Heart right ventricle (tissue), 16 donors: Measurements from ENCODE around the gene PLA2G7. TPM values are rescaled to one million over a fixed set of nuclear protein-coding genes. Genes with fewer than 3 reads are reported as not detected.
A peak's percentile ranks its signal among the peaks of the same experiment; 100 is the strongest.

Experiments
- ATAC-seq, 8 donors: fragments of 200-7000 bp; cut with Tn5 transposase; one replicate each; pipeline ENCODE4 v1.9.1; 2020; ENCODE audit warnings: mild to moderate bottlenecking in 8 of 8, moderate library complexity in 8 of 8, moderate number of reproducible peaks in 1 of 8
- DNase-seq, 2 donors: peaks; one replicate each; pipeline ENCODE4 v3.0.0-alpha.2; 2020
- H3K27ac ChIP-seq, 10 donors: fragments of 200-600 bp; sonication (generic) in 2 of 10; one replicate each; pipeline versions ENCODE4 v1.5.0 to v1.8.0; 2020 to 2022; ENCODE audit warnings: mild to moderate bottlenecking in 3 of 10
- H3K27me3 ChIP-seq, 7 donors: fragments of 200-600 bp; one replicate each; pipeline ENCODE4 v1.8.0; 2021 to 2022; ENCODE audit warnings: mild to moderate bottlenecking in 2 of 7
- H3K36me3 ChIP-seq, 9 donors: fragments of 200-600 bp; sonication (generic) in 1 of 9; one replicate each; pipeline versions ENCODE4 v1.5.0 to v1.8.0; 2020 to 2022; ENCODE audit warnings: mild to moderate bottlenecking in 2 of 9
- H3K4me1 ChIP-seq, 9 donors: fragments of 200-600 bp; sonication (generic) in 1 of 9; one replicate each; pipeline versions ENCODE4 v1.5.0 to v1.8.0; 2020 to 2022; ENCODE audit warnings: mild to moderate bottlenecking in 4 of 9
- H3K4me3 ChIP-seq, 10 donors: fragments of 200-600 bp; sonication (generic) in 2 of 10; one replicate each; pipeline versions ENCODE4 v1.5.0 to v1.8.0; 2020 to 2022; ENCODE audit warnings: mild to moderate bottlenecking in 7 of 10, moderate library complexity in 2 of 10
- H3K9me3 ChIP-seq, 11 donors: fragments of 200-600 bp in 10 of 11; sonication (generic) in 2 of 11; one replicate each; pipeline versions ENCODE4 v1.5.0 to v1.8.0; 2013 to 2022; ENCODE audit warnings: mild to moderate bottlenecking in 2 of 11, control low read depth in 1 of 11, moderate library complexity in 1 of 11
- CTCF ChIP-seq, 9 donors: fragments of 200-600 bp; sonication (generic) in 2 of 9; IDR thresholded peaks; one replicate each; pipeline versions ENCODE4 v1.5.0 to v1.8.0; 2021 to 2022; ENCODE audit warnings: antibody characterized with exemption in 9 of 9, mild to moderate bottlenecking in 5 of 9, moderate library complexity in 1 of 9
- WGBS, 2 donors: extraction: QIAGEN DNeasy Blood & Tissue Kit; methylation state at CpG; one replicate each; pipeline ENCODE4 v1.1.7; 2013; ENCODE audit warnings: inconsistent platforms in 1 of 2; 5-methylcytosine and 5-hydroxymethylcytosine counted together
- intact Hi-C, 10 donors: fragments of 100-400 bp; cut with DNase I; formaldehyde crosslinking; loops; one replicate each; pipeline versions ENCODE4 v1.11.1 to v1.14.2; 2022
- polyA plus RNA-seq, 2 donors: library from polyadenylated mRNA; stranded (reverse); fragments of 200-250 nt; gene quantifications; one replicate each; pipeline ENCODE4 v1.2.3, GENCODE V29; 2013
- total RNA-seq, 10 donors: library from RNA; stranded (reverse); fragmentation: NEBNext Ultra II Directional in 3 of 10; extraction: Animal tissue kit (Norgen Biotek cat#: 25700) in 3 of 10; gene quantifications; one replicate each; pipeline versions ENCODE4 v1.2.1 to v1.2.4, GENCODE V29; 2021 to 2023
- donor health status: Arrhythmogenic right ventricular cardiomyopathy.
- donor health status: ischemic (EF 13 %, LVEDD 7.1; RV severe dilation, severe dysfunction).
- donor health status: healthy with polysubstance abuse.
- donor health status: DM: no; HTN: yes; CAD: no.
- donor health status: DM: no; HTN: no; CAD: no.
- donor health status: ischemic (EF 25% LVEDD 6.9; RV normal size, moderate dysfunction).
- donor health status: ischemic (EF 25% LVEDD 5.7; RV mildly dilated, moderate dysfunction).
- donor health status: healthy.
- donor health status: DM: yes; HTN: yes; CAD: no.
- donor health status: Ischemic cardiomyopathy.
- donor health status: ischemic (EF 35%, LVEDD 5.7; RV mildly dilated, moderate dysfunction).
- donor health status: nonischemic (EF 11% LVEDD 7.7; RV severe dilation, severe dysfunction).
- donor health status: DM: yes; HTN: yes; CAD: no.
- donor health status: PGD.
- donor health status: ischemic (EF 29% LVEDD 5.4; RV normal size, mild dysfunction).
- donor health status: nonischemic (EF 23%, LVEDD 6.1; RV moderate dilation, normal function).

Gene PLA2G7
- total and polyA plus RNA-seq, 12 donors = 0.12 to 4.0 (median 0.24) TPM; not detected in 6

- TF ChIP-seq CTCF (IDR thresholded peaks at IDR 0.05) = no peak
Measured at GRCh38 chr6:46741910-46742309, 6.7 kb upstream of the PLA2G7 start.

GRCh38 chr6:46741482-46741881 is 6.3 kb upstream of the PLA2G7 start:
- H3K27me3 ChIP-seq = peaks cover 0 to 35% (median 22%) of the 10 kb centered on the region in 7 donors
- H3K36me3 ChIP-seq = no peaks in the 10 kb centered on the region
- no peak for ATAC-seq
- no peak overlapping the region for H3K27ac ChIP-seq
- H3K4me3 ChIP-seq = no peak overlapping the region
- no peaks in the 10 kb centered on the region for H3K9me3 ChIP-seq
- intact Hi-C loops = loop anchor here in 1 of 10 donors (10.0 kb wide), 1 partner anchor 57 kb away; the partner anchor contains the start of gene TDRD6
- 90 to 93% methylated on average over 2 of the region's 2 CpGs for WGBS, 2 donors
- DNase-seq = no peak
- no peak for TF ChIP-seq CTCF (IDR thresholded peaks at IDR 0.05)
- H3K4me1 ChIP-seq = no peaks in the 10 kb centered on the region

More at GRCh38 chr6:46741910-46742309, 6.7 kb upstream of the PLA2G7 start:
- peaks cover 0 to 30% (median 18%) of the 10 kb centered on the region in 7 donors for H3K27me3 ChIP-seq
- no peak overlapping the region for H3K27ac ChIP-seq
- H3K9me3 ChIP-seq = no peaks in the 10 kb centered on the region
- DNase-seq = no peak
- no peak for ATAC-seq
- H3K4me1 ChIP-seq = no peaks in the 10 kb centered on the region
- intact Hi-C loops = loop anchor here in 1 of 10 donors (10.0 kb wide), 1 partner anchor 57 kb away; the partner anchor contains the start of gene TDRD6
- H3K36me3 ChIP-seq = no peaks in the 10 kb centered on the region
- H3K4me3 ChIP-seq = no peak overlapping the region
- 90 to 95% methylated on average over 4 of the region's 4 CpGs for WGBS, 2 donors

GRCh38 chr6:46736906-46737305 is 1.7 kb upstream of the PLA2G7 start:
- ATAC-seq = no peak
- H3K4me1 ChIP-seq = peaks cover 0 to 16% (median 9%) of the 10 kb centered on the region in 9 donors
- peaks cover 0 to 61% (median 39%) of the 10 kb centered on the region in 7 donors for H3K27me3 ChIP-seq
- H3K36me3 ChIP-seq = no peaks in the 10 kb centered on the region
- TF ChIP-seq CTCF (IDR thresholded peaks at IDR 0.05) = no peak
- H3K27ac ChIP-seq = no peak overlapping the region
- H3K9me3 ChIP-seq = no peaks in the 10 kb centered on the region
- H3K4me3 ChIP-seq = no peak overlapping the region
- DNase-seq = no peak
- intact Hi-C loops = no loop called here

DNA sequence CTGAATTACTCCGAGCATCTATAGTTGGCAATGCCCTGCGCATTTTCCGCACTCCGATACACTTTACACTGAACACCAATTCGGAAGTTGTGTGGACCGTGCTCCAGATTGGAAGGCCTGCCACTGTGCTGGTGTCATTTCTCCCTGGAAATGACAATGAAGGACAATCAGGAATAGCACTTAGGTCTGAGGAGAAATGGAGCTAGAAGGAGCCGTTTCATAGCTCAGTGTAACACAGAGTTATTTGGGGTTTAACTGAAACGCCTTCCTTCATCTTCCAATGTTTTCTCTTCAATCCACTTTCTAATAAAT is 501 bp upstream of the PLA2G7 start:
- no peaks in the 10 kb centered on the region for H3K9me3 ChIP-seq
- H3K27ac ChIP-seq = peak overlapping the region in 1 of 10 donors; percentile 72
- WGBS, 2 donors = 30 to 31% methylated on average over 8 of the region's 8 CpGs
- no peak for TF ChIP-seq CTCF (IDR thresholded peaks at IDR 0.05)
- peaks cover 0 to 16% (median 9%) of the 10 kb centered on the region in 9 donors for H3K4me1 ChIP-seq
- H3K36me3 ChIP-seq = no peaks in the 10 kb centered on the region
- DNase-seq = no peak
- peak overlapping the region; percentile 46 to 65 (median 63) for H3K4me3 ChIP-seq
- peaks cover 0 to 61% (median 39%) of the 10 kb centered on the region in 7 donors for H3K27me3 ChIP-seq
- peak in 1 of 8 donors; percentile 6 for ATAC-seq
- intact Hi-C loops = no loop called here
